B cell (primary cell): Measurements from ENCODE around the gene PFKFB1. TPM values are rescaled to one million over a fixed set of nuclear protein-coding genes. Genes with fewer than 3 reads are reported as not detected.

Source experiments
- ATAC-seq: fragments of 200-7000 bp; cut with Tn5 transposase; one replicate; pipeline ENCODE4 v1.10.0; 2021; ENCODE audit warnings: low read depth, mild to moderate bottlenecking, moderate number of reproducible peaks, moderate library complexity
- CTCF ChIA-PET: fragments of 350-600 bp; sonication (Branson Sonifier 250); formaldehyde crosslinking; loops from one replicate; lab custom pipeline; 2021; ENCODE audit warnings: antibody characterized with exemption, inconsistent platforms; lab: Charles Lee
- POLR2A ChIA-PET: fragments of 350-600 bp; sonication (Branson Sonifier 250); formaldehyde crosslinking; loops from one replicate; lab custom pipeline; 2021; ENCODE audit warnings: antibody characterized with exemption; lab: Charles Lee
- DNase-seq: peaks from one replicate; pipeline ENCODE4 v3.0.0; 2013
- H2AFZ ChIP-seq: 2 replicates; pipeline ENCODE4 v1.6.1; 2012; ENCODE audit warnings: mild to moderate bottlenecking, low read depth, low read length; ENCODE audit not compliant: insufficient read depth, poor library complexity, severe bottlenecking
- H3K27ac ChIP-seq, 2 donors: 1 replicate in 1 of 2; 2 replicates in 1 of 2; pipeline ENCODE4 v1.5.1; 2012 to 2013; ENCODE audit warnings: low read length in 2 of 2, mild to moderate bottlenecking in 2 of 2, moderate library complexity in 1 of 2
- H3K27me3 ChIP-seq, 4 experiments: fragments of 200-600 bp in 1 of 4; sonication (generic) in 1 of 4; replicated peaks in 1 of 4; 1 replicate in 2 of 4; 2 replicates in 2 of 4; pipeline versions ENCODE4 v1.6.1 to v1.7.0; 2013 to 2016; ENCODE audit warnings: low read length in 3 of 4, mild to moderate bottlenecking in 2 of 4, mixed read lengths in 1 of 4, moderate library complexity in 1 of 4; ENCODE audit not compliant: insufficient read depth in 4 of 4, control insufficient read depth in 3 of 4; ENCODE audit errors: control extremely low read depth in 1 of 4
- H3K36me3 ChIP-seq, 2 experiments: replicated peaks in 1 of 2; 1 replicate in 1 of 2; 2 replicates in 1 of 2; pipeline versions ENCODE4 v1.6.1 to v1.7.1; 2013; ENCODE audit warnings: low read length in 1 of 2; ENCODE audit not compliant: insufficient read depth in 2 of 2, control insufficient read depth in 1 of 2; ENCODE audit errors: control extremely low read depth in 1 of 2, extremely low read depth in 1 of 2
- H3K4me1 ChIP-seq, 2 donors: fragments of 200-600 bp in 1 of 2; sonication (generic) in 1 of 2; 1 replicate in 1 of 2; 2 replicates in 1 of 2; pipeline versions ENCODE4 v1.5.1 to v1.6.1; 2013 to 2017; ENCODE audit warnings: low read length in 2 of 2; ENCODE audit not compliant: control insufficient read depth in 2 of 2, insufficient read depth in 2 of 2
- H3K4me2 ChIP-seq: replicated peaks from 2 replicates; pipeline ENCODE3; 2012; ENCODE audit warnings: mild to moderate bottlenecking, low read depth, low read length; ENCODE audit not compliant: poor library complexity, severe bottlenecking
- H3K4me3 ChIP-seq, 5 experiments: fragments of 200-600 bp in 1 of 5; sonication (generic) in 1 of 5; 1 replicate in 3 of 5; 2 replicates in 2 of 5; pipeline versions ENCODE4 v1.5.1 to v1.7.0; 2011 to 2016; ENCODE audit warnings: low read length in 4 of 5, mild to moderate bottlenecking in 4 of 5, low read depth in 2 of 5, control low read depth in 1 of 5, moderate library complexity in 1 of 5; ENCODE audit not compliant: insufficient read depth in 1 of 5; ENCODE audit errors: control extremely low read depth in 1 of 5, extremely low read depth in 1 of 5
- H3K79me2 ChIP-seq: fragments of 200-600 bp; sonication (generic); one replicate; pipeline ENCODE4 v1.6.0; 2016; ENCODE audit warnings: low read length; ENCODE audit not compliant: control insufficient read depth, insufficient read depth
- H3K9ac ChIP-seq: fragments of 200-600 bp; sonication (generic); 2 replicates; pipeline ENCODE4 v1.6.1; 2017; ENCODE audit warnings: mild to moderate bottlenecking, low read length, moderate library complexity
- H3K9me3 ChIP-seq, 3 donors: one replicate each; pipeline versions ENCODE4 v1.6.1 to v1.7.1; 2013; ENCODE audit warnings: low read length in 2 of 3; ENCODE audit not compliant: control insufficient read depth in 2 of 3, insufficient read depth in 1 of 3; ENCODE audit errors: control extremely low read depth in 1 of 3
- H4K20me1 ChIP-seq: 2 replicates; pipeline ENCODE4 v1.6.0; 2012; ENCODE audit warnings: mild to moderate bottlenecking, low read length; ENCODE audit not compliant: insufficient read depth, control insufficient read depth, poor library complexity, severe bottlenecking
- H3K27ac Mint-ChIP-seq: one replicate; pipeline ENCODE4 v1.8.0; 2021; ENCODE audit warnings: mixed read lengths
- H3K27me3 Mint-ChIP-seq: one replicate; pipeline ENCODE4 v1.8.0; 2021; ENCODE audit warnings: mixed read lengths
- H3K4me1 Mint-ChIP-seq: one replicate; pipeline ENCODE4 v1.8.0; 2021; ENCODE audit warnings: mixed read lengths
- H3K4me3 Mint-ChIP-seq: one replicate; pipeline ENCODE4 v1.8.0; 2021; ENCODE audit warnings: mixed read lengths
- H3K9me3 Mint-ChIP-seq: one replicate; pipeline ENCODE4 v1.8.0; 2022; ENCODE audit warnings: mixed read lengths; ENCODE audit not compliant: insufficient read depth
- CTCF ChIP-seq: fragments of 200-600 bp; IDR thresholded peaks from one replicate; pipeline ENCODE4 v1.8.0; 2022; ENCODE audit warnings: antibody characterized with exemption, mild to moderate bottlenecking
- EZH2 ChIP-seq: IDR thresholded peaks from 2 replicates; pipeline ENCODE4 v1.6.1; 2012; ENCODE audit warnings: borderline replicate concordance, low read depth, mild to moderate bottlenecking, moderate library complexity, low read length; ENCODE audit not compliant: insufficient read depth, poor library complexity, severe bottlenecking
- WGBS: methylation state at CpG from one replicate; pipeline ENCODE4 v1.1.5; 2013; ENCODE audit warnings: missing lambda C conversion rate; ENCODE audit not compliant: insufficient coverage; 5-methylcytosine and 5-hydroxymethylcytosine counted together
- intact Hi-C: fragments of 100-400 bp; cut with micrococcal nuclease; formaldehyde crosslinking; loops from one replicate; pipeline ENCODE4 v1.10.0; 2022
- polyA plus RNA-seq: library from polyadenylated mRNA; depleted of rRNA; stranded (reverse); fragments of >200 nt; gene quantifications from 2 replicates; pipeline ENCODE4 v1.2.3, GENCODE V29; 2012
- total RNA-seq, 2 donors: library from RNA; stranded (reverse); fragments of 120-200 nt in 1 of 2; gene quantifications; 1 replicate in 1 of 2; 2 replicates in 1 of 2; pipeline versions ENCODE4 v1.2.3 to v1.2.4, GENCODE V29; 2013 to 2022

The PFKFB1 gene
- total and polyA plus RNA-seq, 2 donors (not counting 1 experiment from before 2014, with no cell fraction given): 0.37 to 0.47 TPM

- H3K27ac Mint-ChIP-seq: no peak overlapping the region
- Histone ChIP-seq H3K79me2 (no peaks in the 10 kb centered on the region), H3K9me3 (no peaks in the 10 kb centered on the region), H3K36me3 (no peaks in the 10 kb centered on the region), H3K4me2 (no peak overlapping the region), H2AFZ (no peak overlapping the region), H3K4me1 (no peaks in the 10 kb centered on the region), H4K20me1 (no peaks in the 10 kb centered on the region), H3K4me3 (no peak overlapping the region), H3K27me3 (no peaks in the 10 kb centered on the region), H3K27ac (no peak overlapping the region), H3K9ac (no peak overlapping the region)
- no peaks in the 10 kb centered on the region for H3K9me3 Mint-ChIP-seq
- ChIA-PET POLR2A (no interaction called here), CTCF (no interaction called here)
- DNase-seq: no peak
- intact Hi-C loops: no loop called here
- no peak overlapping the region for H3K4me3 Mint-ChIP-seq
- no peaks in the 10 kb centered on the region for H3K4me1 Mint-ChIP-seq
- ATAC-seq: no peak
- no CpG with 5 or more reads among the region's 3 CpGs for WGBS
- no peaks in the 10 kb centered on the region for H3K27me3 Mint-ChIP-seq
- TF ChIP-seq CTCF (no peak), EZH2 (no peak)
Observed at GRCh38 chrX:55039471-55039870, 45.5 kb upstream of the PFKFB1 start.

- no peaks in the 10 kb centered on the region for H3K4me1 ChIP-seq
- CTCF ChIA-PET: no interaction called here
- no peak for ATAC-seq
Observed at GRCh38 chrX:55033429-55033828, 39.4 kb upstream of the PFKFB1 start.

More at GRCh38 chrX:55033429-55033828, 39.4 kb upstream of the PFKFB1 start:
- Histone ChIP-seq H3K4me2 (no peak overlapping the region), H3K27me3 (no peaks in the 10 kb centered on the region), H2AFZ (no peak overlapping the region), H3K9me3 (no peaks in the 10 kb centered on the region), H3K4me3 (no peak overlapping the region), H3K79me2 (no peaks in the 10 kb centered on the region), H3K36me3 (no peaks in the 10 kb centered on the region), H3K27ac (no peak overlapping the region), H3K9ac (no peak overlapping the region), H4K20me1 (no peaks in the 10 kb centered on the region)
- Mint-ChIP-seq H3K27ac (no peak overlapping the region), H3K4me1 (no peaks in the 10 kb centered on the region), H3K4me3 (no peak overlapping the region), H3K9me3 (no peaks in the 10 kb centered on the region), H3K27me3 (no peaks in the 10 kb centered on the region)
- WGBS: no CpG with 5 or more reads among the region's 2 CpGs
- intact Hi-C loops: no loop called here
- POLR2A ChIA-PET: no interaction called here
- no peak for TF ChIP-seq EZH2
- TF ChIP-seq CTCF: no peak
- no peak for DNase-seq
